Transverse colon (tissue), 3 donors: Measurements from ENCODE around the gene CDK7.

Experiments used
- EP300 ChIP-seq: sonication (generic); formaldehyde crosslinking; IDR thresholded peaks from one replicate; pipeline ENCODE4 v1.6.1; 2017; ENCODE audit warnings: antibody characterized with exemption, low read depth
- TF ChIP-seq, protein P1 (sequence below), 5 experiments: fragments of 200-600 bp in 3 of 5; fragments of 450-650 bp in 2 of 5; sonication (generic) in 3 of 5; IDR thresholded peaks; 1 replicate in 2 of 5; 2 replicates in 3 of 5; pipeline ENCODE4 v1.5.1; 2016 to 2017; ENCODE audit warnings: antibody characterized with exemption in 5 of 5, inconsistent platforms in 3 of 5, mild to moderate bottlenecking in 2 of 5, moderate library complexity in 1 of 5

- TF ChIP-seq EP300: no peak
- TF ChIP-seq, protein P1, sequence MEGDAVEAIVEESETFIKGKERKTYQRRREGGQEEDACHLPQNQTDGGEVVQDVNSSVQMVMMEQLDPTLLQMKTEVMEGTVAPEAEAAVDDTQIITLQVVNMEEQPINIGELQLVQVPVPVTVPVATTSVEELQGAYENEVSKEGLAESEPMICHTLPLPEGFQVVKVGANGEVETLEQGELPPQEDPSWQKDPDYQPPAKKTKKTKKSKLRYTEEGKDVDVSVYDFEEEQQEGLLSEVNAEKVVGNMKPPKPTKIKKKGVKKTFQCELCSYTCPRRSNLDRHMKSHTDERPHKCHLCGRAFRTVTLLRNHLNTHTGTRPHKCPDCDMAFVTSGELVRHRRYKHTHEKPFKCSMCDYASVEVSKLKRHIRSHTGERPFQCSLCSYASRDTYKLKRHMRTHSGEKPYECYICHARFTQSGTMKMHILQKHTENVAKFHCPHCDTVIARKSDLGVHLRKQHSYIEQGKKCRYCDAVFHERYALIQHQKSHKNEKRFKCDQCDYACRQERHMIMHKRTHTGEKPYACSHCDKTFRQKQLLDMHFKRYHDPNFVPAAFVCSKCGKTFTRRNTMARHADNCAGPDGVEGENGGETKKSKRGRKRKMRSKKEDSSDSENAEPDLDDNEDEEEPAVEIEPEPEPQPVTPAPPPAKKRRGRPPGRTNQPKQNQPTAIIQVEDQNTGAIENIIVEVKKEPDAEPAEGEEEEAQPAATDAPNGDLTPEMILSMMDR (IDR thresholded peaks at IDR 0.05): no peak
Observed at GRCh38 chr5:69237877-69238276, 3.2 kb downstream of the CDK7 start.
